CD4-positive, alpha-beta T cell treated with Interleukin-1 beta for 1 hour (primary cell): ENCODE results near the gene BTG4.

Experiments used
- DNase-seq, 2 donors: peaks; one replicate each; pipeline ENCODE4 v3.0.0-alpha.2; 2020 to 2022

Gene BTG4

DNA sequence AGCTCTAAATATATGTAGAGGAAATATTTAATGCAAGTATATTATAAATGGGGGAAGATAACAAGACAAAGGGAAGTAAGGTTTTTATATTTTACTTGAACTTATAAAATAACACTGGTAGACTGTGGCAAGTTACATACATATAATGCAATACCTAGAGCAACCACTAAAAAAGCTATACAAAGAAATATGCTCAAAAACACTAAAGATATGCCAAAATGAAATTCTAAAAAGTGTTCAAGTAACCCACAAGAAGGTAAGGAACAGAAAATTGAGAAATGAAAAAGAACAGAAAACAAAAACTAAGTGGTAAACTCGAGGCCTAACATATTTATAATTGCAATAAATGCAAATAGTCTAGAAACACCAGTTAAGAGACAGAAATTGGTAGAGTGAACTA lies 32.5 kb downstream of the BTG4 start:
- no peak for DNase-seq

DNA sequence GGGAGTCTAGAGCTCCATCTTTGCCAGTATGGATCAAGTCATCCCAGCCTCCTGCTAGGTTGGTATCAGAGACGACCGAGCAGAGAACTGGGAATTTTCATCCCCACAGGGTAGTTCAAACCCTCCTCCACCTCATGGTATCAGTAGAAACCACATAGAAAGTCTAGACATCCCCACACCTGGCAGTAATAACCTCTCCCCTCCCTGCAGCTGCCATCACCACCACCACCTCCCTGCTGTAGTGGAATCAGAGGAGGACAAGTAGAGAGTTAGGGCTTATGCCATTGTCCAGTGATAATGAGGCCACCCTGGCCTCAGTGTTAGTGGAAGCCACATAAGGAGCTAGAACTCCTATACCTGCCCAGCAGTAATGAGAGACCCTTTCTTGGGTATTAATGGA lies 34.3 kb downstream of the BTG4 start:
- DNase-seq, result no peak

DNA sequence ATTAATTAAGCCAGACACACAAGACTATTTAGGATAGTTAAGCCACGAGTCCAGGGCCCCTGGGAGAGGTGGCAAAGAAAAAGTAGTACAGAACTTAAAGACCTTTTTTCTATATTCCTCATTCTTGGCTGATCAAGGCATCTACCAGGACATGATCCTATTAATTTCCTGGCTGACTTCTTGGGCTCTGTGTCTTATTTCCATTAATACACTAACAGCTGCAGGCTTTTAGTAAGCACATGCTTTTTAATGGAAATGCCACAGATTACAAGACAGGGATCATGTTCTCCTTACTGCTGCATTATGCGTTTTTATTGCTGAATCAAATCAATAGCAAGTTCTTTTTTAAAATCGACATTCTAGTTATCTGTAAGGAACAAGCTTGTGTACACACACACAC lies 35.2 kb downstream of the BTG4 start:
- no peak for DNase-seq

DNA sequence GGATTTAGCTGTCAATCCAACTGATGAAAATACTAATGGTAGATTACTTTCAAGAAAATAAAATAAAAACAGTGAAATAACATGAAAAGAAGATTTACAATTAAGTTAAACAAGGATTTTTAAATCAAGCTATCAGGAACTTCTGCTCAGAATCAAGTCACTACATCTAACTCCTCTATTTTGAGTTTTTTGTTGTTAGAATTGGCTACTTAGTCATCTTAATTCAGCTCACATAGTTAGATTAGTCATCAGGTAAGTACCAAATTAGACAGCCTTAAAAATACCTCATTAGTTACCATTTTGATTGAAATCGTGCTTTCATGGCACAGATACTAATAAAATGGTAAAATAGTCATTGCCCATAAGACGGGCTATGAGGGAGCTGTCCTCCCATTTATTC lies 35.8 kb downstream of the BTG4 start:
- DNase-seq, result no peak

DNA sequence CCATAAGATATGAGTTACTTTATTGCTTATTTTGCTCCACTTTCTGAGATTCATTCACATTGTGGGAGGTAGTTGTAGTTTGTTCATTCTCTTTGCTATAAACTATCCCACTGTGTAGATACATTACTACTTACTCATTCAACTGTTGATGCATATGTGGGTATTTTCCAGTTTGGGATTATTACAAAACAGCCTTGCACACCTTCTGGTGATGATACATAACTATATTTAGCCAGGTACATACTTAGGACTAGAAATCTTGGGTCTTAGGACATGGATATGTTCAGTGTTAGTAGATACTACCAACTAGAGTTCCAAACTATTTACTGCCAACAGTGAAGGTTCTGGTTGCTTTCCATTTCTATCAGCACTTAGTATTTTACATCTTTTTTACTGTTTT lies 37.8 kb downstream of the BTG4 start:
- no peak for DNase-seq

DNA sequence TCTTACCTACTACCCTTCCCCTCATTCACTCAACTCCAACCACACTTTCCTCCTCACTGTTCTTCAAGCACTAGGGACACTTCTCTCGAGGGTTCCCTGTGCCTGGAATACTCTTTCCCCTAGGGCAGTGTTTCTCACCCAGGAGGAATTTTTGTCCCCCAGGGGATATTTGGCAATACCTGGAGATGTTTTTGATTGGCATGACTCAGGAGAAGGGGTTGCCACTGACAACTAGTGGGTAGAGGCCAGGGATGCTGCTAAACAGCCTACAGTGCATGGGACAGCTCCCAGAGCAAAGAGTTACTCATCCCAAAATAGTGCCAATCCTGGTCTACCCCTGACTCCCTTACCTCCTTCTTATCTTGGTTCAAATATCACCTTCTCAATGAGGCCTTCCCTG lies 40.0 kb downstream of the BTG4 start:
- DNase-seq, result no peak

DNA sequence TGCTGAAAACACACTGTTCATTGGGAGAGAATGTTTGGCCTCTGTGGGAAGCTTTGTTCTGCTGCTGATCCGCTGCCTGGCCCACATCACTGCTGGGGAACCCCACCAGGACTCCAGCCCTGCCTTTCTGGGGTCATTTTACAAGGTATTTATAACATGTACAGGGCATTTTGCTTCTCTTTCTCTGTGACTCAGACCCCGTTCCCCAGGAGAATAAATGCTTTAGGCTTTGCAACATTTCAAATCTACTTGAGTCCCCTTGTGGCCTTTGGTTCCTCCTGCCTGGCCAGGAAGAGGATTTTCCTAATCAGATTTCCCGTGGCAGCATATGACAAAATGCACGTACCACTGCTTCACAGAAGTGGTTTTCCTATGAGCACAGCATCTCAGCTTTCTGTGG lies 43.0 kb downstream of the BTG4 start:
- DNase-seq, result no peak

DNA sequence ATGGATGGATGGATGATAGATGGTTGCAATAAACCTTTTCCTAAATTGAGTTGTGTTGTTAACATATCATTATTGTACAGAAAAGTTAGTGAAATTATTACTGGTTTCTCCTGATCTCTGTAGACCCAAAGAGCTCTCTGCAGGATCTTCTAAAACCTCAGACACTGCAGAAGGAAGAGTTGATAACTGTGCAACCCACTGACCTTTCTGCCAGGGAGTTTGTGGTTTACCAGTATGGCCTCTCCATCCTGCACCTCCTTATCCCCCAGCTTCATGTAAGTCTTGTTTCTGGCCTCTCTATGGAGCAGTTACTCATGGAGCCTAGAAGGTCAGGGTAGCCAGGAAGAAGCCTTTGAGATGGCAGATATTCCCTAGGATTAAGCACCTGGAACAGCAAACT lies 45.6 kb downstream of the BTG4 start:
- no peak for DNase-seq

DNA sequence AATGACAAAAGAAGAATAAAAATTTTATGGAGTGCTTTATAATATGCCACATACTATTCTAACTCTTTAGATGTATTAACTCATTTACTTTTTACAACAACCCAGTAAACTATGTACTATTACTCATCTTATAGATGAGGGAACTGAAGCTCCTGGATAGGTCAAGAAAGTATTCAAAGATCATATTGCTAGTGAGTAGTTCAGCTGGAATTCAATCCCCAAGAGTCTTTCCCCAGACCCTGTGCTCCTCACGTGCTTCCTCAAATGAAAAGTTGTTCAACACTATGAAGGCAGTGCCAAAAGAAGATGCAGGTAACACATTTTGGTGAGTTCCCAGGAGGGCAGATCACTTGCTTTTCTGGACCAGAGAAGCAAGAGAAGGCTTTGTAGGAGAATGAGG lies 46.8 kb downstream of the BTG4 start:
- no peak for DNase-seq

DNA sequence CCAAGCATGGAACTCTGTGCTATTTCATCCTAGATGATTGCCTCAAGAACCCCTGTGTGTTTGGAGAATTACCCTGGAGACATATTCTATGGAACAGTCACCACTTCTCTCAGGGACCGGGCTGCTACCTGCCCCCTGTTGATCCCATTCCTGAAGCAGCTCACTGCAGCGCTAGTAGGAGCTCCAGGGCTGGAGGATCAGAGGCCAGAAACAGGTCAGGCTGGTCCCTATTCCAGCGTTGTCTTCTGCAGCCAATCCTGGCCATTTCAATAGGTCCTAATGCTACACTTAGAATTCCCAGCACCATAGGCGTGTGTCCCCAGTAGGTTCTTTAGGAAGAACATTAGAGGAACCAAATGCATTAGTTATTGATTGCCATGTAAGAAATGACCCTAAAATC lies 48.9 kb downstream of the BTG4 start:
- DNase-seq, result no peak

DNA sequence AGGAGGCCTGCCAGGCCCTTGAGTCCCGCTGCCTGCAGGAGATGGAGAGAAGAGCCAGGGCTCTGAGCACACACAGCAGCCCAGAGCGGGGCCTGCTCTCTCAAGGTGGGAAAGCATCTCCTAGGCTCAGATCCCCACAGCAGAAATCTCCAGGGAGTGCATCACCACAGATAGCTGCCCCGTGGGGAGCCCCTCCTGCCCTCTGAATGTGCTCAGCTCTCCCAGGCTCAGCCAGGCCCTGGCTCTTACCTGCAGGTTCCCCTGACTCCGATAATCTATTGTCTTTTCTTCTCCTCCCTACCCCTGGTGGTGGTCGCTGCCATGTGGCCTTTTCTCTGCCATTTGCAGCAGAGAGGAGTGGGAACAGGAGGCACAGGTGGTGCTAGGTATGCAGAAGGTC lies 49.9 kb downstream of the BTG4 start:
- no peak for DNase-seq

DNA sequence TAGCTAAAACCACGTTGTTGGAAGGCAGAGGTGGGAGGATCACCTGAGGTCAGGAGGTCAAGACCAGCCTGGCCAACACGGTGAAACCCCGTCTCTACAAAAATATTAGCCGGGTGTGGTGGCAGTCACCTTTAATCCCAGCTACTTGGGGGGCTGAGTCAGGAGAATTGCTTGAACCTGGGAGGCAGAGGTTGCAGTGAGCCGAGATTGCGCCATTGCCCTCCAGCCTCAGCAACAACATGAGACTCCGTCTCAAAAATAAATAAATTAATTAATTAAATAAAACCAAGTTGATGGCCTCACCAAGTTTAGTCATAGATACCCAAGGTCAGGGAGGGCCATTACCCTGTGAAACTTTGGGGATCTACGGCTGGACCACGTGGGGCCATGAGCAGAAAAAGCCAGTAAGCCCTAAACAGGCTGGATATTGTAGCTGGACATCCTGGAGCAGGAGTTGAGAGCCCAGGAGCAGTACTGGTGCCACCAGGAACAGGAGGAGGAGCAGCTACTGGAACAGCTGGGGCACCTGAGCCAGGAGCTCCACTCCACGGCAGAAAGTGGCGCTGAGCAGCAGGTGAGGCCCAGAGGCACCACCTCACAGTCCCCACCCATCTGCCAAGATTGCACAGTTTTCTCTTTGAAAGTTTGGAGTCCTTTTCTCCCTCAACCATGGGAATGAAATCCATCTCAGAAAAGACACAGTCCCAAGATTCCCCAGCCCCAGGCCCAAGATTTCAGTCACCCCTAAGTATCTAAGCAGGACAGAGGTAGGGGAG lies 50.5 kb downstream of the BTG4 start:
- no peak for DNase-seq

DNA sequence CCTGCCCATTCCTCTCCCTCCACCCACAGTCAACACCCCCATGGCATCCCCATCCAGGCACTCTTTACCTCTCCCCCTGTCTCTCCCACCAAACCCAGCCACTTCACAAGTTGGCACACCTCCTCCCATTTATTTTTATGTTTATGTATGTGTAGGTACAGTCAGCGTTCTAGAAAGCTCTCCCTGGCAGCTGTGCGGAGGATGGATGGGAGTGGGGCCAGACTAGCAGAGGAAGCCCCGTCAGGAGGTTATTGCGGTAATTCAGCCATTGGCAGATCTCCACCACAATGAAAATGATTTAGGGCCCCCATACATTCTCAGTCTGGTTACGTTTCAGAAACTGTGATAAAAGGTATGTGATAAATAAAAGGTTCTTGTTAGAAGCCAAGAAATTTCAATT lies 51.3 kb downstream of the BTG4 start:
- DNase-seq, result no peak

DNA sequence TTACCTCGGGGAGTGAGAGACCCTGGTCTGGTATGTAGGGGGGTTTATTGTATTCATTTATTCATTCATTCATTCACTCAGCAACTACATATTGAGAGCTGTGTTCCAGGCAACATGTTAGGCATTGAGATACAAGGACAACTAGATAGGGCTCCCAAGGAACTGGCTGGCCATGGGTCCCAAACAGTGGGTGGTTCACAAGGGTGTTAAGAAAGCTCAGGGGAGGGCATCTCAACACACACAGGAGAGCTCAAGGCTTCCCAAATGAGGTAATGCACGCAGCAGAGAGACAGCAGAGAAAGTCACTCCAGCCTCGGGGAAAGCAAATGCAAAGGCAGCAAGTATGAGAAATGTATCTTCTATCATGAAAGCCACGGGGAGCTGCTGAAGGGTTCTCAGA lies 51.8 kb downstream of the BTG4 start:
- no peak for DNase-seq

DNA sequence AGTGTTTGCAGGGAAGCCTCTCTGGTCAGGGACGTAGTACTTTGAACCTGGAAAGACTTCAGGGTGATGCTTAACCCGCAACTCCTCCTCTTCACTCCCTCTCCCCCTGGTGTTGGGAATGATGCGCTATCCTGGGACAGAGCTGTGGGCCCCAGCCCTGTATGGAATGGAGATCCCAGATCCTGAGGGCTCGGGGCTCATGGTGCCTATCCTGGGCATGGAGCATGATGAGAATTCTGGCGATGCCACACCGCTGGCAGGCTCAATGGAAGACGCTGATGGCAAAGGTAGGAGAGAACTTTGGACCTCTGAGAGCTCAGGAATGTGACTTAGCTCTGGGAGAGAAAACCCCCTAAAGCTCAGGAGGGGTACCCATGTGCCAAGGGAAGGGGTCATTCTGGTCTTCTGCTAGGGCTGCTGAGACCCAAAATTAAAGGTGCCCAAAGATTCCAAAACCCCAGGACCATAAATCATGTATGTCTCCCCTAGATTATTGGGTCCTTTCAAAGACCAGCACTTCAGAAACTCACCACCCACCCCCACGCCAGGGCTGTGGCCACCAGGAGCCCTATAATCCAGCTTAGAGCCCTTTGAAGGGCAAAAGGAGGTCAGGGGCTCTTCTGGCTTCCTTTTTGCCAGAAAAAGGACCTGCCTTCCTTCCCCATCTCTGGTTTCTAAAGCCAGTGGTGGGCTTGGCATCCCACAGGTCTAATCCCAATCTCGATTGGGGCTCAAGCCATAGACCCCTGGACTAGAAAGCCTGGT lies 52.5 kb downstream of the BTG4 start:
- DNase-seq, result no peak

DNA sequence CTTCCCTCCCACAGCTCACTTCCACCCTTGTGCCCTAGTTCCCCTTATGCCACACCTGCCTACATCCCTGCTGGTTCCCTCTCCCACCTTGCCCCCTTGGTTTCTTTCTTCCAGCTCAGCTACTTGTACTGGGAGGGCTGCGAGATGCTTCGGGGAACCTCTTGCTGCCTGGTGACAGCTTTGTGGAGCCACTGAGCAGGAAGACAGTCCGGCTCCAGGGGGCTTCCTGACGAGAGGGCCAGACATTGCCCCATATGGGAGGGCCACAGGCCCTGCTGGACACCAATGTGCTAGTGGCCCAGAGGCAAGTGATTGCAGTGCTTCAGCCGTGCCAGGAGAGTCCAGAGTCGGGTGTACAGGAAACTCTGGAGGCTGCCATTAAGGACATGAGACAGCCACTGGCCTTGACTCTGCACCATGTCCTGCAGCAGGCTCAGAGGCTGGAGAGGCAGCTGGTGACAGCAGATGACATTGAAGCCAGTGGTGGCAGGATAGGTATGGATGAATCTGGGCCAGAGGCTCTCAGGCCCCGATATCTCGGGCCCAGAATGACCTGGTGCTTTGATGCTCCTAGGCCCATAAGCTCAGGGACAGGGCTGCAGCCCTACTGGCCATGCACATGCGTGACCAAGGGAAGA lies 54.3 kb downstream of the BTG4 start:
- DNase-seq, result no peak

DNA sequence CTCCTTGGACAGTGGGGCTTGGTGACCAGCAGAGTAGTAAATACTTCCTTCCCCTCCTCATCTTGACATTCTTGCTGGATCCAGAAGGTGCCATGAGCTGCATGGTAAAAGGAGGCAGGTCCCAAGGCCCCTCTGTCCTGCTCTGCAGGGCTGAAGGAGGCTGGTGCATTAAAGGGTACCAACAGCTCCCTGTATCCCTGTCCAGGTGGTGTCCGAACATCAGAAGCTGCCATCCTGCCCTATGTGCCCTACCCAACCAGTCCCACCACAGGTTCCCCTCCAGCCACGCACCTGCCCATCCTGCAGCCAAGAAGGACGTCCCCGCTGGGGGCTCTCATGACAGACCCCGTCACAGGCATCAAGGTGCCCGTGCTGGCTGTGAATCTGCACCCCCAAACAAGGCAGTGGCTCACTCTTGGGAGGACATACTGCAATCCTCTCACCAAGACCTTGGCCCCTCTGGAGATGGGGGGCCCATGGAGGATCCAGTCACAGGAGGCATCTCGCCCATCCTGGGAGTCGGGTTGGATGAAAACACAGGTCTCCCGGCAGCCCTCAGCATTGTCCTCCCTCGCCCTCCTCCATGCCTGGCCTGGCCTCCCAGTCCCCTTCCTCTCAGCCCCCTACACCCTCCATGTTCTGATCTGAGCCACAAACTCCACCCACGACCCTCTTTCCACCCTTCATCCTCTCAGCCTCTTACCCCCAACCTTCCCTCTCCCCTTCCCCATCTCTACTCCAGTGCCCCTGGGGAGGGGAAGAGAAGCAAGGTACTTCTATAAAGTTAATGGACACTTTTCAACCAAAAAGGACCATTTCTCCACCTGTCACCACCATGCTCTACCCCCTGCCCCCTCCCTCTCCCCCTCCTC lies 55.1 kb downstream of the BTG4 start:
- DNase-seq, result no peak

DNA sequence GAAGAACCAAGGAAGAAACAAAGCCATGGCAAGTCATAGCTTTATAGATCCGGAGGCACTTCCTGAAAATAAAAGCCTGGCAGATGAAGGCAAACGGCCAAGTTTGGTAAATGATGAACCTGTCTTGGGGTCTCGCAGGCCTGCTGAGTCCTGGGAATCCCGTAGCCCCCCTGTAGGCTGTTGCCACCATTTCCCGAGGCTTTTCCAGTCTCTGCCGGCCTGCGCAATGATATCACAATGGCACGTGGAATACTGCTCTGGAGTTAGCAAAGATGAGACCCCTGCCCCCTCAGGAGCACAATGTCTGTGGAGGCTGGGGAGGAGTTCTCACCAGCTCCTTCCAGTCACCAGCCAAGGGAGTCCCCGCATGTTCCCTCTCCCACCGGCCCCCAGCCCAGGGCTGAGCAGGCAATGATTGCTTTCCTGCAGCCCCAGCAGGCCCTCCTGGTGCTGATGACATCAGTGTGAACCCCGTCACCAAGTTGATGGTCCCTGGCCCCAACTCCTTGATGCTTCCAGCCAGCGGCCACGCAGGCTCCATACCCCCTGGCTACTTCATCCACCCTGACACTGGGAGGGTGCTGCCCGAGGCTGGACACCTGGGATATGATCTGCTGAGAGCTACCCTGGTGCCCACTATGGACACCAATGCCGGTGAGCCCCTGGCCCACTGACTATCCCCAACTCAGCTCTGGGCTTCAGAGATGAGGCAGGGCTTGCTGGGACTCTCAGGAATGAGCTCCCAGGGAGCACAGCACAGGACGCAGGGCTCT lies 55.9 kb downstream of the BTG4 start:
- DNase-seq, result no peak

DNA sequence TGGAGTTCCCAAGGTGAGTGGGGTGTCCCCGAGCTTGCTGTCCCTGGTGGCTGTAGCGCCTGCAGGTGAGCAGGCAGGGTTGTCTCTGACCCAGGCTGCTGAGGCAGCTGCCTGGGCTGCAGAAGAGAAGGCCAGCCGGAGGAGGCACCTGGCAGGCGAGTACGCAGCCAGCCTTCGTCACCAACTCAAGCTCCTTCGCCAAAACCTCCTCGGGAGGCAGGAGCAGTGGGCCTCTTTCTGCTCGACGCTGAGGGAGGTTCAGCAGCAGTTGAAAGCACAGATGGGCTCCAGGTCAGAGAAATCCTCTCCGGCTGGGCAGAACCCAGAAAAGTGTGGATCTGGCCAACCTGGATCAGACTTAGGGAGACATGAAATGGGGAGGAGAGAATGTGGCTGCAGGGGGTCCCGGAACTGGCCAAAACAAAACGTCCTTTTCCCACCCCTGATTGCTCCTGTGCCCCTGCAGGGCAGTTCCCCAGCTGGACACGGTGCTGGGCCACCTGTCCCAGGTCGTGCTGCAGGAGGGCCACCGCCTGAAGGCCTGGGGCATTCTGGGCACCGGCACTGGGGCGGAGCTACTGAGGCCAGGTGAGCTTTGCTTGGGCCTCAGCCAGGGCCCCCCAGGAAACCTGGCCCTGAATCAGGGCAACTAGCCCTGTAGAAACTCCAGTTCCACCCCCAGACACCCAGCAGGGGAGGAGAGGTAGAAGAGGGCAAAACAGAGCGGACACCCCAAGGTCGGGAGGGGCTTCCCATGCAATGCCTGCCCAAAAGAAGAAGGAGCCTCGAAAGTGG lies 56.7 kb downstream of the BTG4 start:
- DNase-seq, result no peak

DNA sequence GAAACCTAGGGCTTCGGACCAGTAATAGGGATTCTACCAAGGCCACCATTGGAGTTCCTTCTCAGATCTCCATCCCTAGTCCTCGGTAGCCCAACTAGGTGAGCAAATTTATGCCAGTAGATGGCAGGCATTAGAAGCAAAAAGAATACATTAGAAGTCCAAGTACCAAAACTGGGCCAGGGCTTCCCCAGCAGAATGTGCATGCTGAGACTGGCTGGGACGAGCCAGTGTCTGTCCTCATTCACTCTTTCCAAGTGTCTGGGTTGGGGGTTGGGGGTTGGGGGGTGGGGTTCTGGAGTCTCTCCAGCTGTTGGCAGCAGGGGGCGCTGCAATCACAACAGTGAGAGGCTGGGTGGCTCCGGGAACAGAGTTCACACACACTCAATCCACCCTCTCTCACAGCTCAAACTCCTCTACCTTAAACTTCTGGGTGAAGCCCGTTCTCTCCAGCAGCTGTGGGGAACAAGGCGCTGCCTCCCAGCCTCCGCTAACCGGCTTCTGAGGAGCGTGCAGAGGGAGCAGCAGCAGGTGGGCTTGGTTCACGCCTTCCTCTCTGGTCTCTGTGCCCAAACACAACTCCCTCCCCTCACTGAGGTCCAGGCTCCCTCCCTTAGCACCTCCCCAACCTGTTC lies 57.5 kb downstream of the BTG4 start:
- no peak for DNase-seq
